Airway epithelial cell (primary cell): ENCODE data around the gene FOXM1. TPM values are rescaled to one million over a fixed set of nuclear protein-coding genes. Genes with fewer than 3 reads are reported as not detected.

Source experiments
- total RNA-seq: library from RNA; depleted of rRNA; stranded (reverse); fragments of >200 nt; gene quantifications from 2 replicates; pipeline ENCODE4 v1.2.3, GENCODE V29; 2015

FOXM1 gene
- 20.9 and 33.9 TPM in 2 replicates for total RNA-seq

GRCh38 chr12:2877047-2877952, at the start of gene FOXM1, which contains the start of gene RHNO1:
Gene FOXM1 (minus strand): TSS chr12:2877174. CDS start chr12:2874478, 2,696 bp downstream.
Gene RHNO1 (plus strand): TSS chr12:2877223. CDS start chr12:2885367, 8,144 bp downstream.

GRCh38 chr12:2890388-2891239, 13.6 kb upstream of the FOXM1 start, which contains the start of gene TULP3:
Gene TULP3 (plus strand): TSS chr12:2890891. CDS start chr12:2890948, 57 bp downstream.

GRCh38 chr12:2857021-2857431, 19.9 kb downstream of the FOXM1 start, which contains the start of gene TEX52:
Gene TEX52 (minus strand): TSS chr12:2857039. CDS start chr12:2857026, 13 bp downstream.

GRCh38 chr12:2834581-2835491, 42.1 kb downstream of the FOXM1 start, which contains the start of gene NRIP2:
Gene NRIP2 (minus strand): TSS chr12:2835035. CDS start chr12:2834983, 52 bp downstream.

GRCh38 chr12:2812290-2813213, 64.4 kb downstream of the FOXM1 start, which contains the start of gene ITFG2:
Gene ITFG2 (plus strand): TSS chr12:2812668. CDS start chr12:2812761, 93 bp downstream.

Other genes starting within 250 kb of the FOXM1 start
- gene FKBP4, start 82.2 kb downstream of the FOXM1 start, total RNA-seq: 72.0 and 89.1 TPM in 2 replicates
- gene ITFG2, start 64.5 kb downstream of the FOXM1 start, total RNA-seq: 11.9 and 17.6 TPM in 2 replicates
- not detected in 2 replicates for gene NRIP2, start 42.1 kb downstream of the FOXM1 start, total RNA-seq
- not detected in 2 replicates for gene TEX52, start 20.1 kb downstream of the FOXM1 start, total RNA-seq
- gene RHNO1, start within 50 bp of the FOXM1 start, total RNA-seq: 20.0 and 31.0 TPM in 2 replicates
- gene TULP3, start 13.7 kb upstream of the FOXM1 start, total RNA-seq: 10.5 and 17.8 TPM in 2 replicates
- gene TEAD4, start 82.2 kb upstream of the FOXM1 start, total RNA-seq: 16.6 and 19.9 TPM in 2 replicates
- 5.8 and 13.8 TPM in 2 replicates for gene TSPAN9, start 200.2 kb upstream of the FOXM1 start, total RNA-seq